Neural progenitor cell (in vitro differentiated cells): ENCODE results near the gene FBXL4. TPM values are rescaled to one million over a fixed set of nuclear protein-coding genes. Genes with fewer than 3 reads are reported as not detected.

Experiments used
- DNase-seq: peaks from one replicate; pipeline ENCODE4 v3.0.0-alpha.2; 2016; ENCODE audit warnings: low spot score
- H2AFZ ChIP-seq: fragments of 200-600 bp; sonication (generic); replicated peaks from 2 replicates; pipeline ENCODE4 v1.6.1; 2016; ENCODE audit warnings: antibody characterized with exemption
- H3F3A ChIP-seq: fragments of 200-600 bp; sonication (generic); 2 replicates; pipeline ENCODE4 v1.6.1; 2016; ENCODE audit warnings: antibody characterized with exemption, low read depth
- H3K27ac ChIP-seq: fragments of 200-600 bp; sonication (generic); 2 replicates; pipeline ENCODE4 v1.5.1; 2016; ENCODE audit warnings: mild to moderate bottlenecking
- H3K27me3 ChIP-seq: fragments of 200-600 bp; sonication (generic); 2 replicates; pipeline ENCODE4 v1.6.1; 2016; ENCODE audit warnings: mild to moderate bottlenecking, moderate library complexity
- H3K36me3 ChIP-seq: fragments of 200-600 bp; sonication (generic); 2 replicates; pipeline ENCODE4 v1.5.1; 2016
- H3K4me1 ChIP-seq: fragments of 200-600 bp; sonication (generic); 2 replicates; pipeline ENCODE4 v1.6.1; 2016; ENCODE audit warnings: mixed run types
- H3K4me2 ChIP-seq: fragments of 200-600 bp; sonication (generic); 2 replicates; pipeline ENCODE4 v1.6.1; 2016
- H3K4me3 ChIP-seq: fragments of 200-600 bp; sonication (generic); 2 replicates; pipeline ENCODE4 v1.5.1; 2016
- H3K79me2 ChIP-seq: fragments of 200-600 bp; sonication (generic); 2 replicates; pipeline ENCODE4 v1.6.1; 2016; ENCODE audit warnings: low read depth
- H3K9ac ChIP-seq: fragments of 200-600 bp; sonication (generic); 2 replicates; pipeline ENCODE4 v1.6.1; 2016
- H3K9me3 ChIP-seq: fragments of 200-600 bp; sonication (generic); 2 replicates; pipeline ENCODE4 v1.5.1; 2016; ENCODE audit warnings: low read depth
- H4K20me1 ChIP-seq: fragments of 200-600 bp; sonication (generic); 2 replicates; pipeline ENCODE4 v1.6.1; 2016; ENCODE audit warnings: low read depth
- H3K27ac Mint-ChIP-seq: 3 replicates; pipeline ENCODE4 v1.8.0; 2021; ENCODE audit warnings: mixed read lengths
- H3K27me3 Mint-ChIP-seq: 2 replicates; pipeline ENCODE4 v1.8.0; 2022; ENCODE audit warnings: low read depth, mild to moderate bottlenecking, inconsistent platforms, moderate library complexity, mixed read lengths; ENCODE audit not compliant: insufficient read depth
- H3K36me3 Mint-ChIP-seq: 3 replicates; pipeline ENCODE4 v1.8.0; 2021; ENCODE audit warnings: mixed read lengths
- H3K4me1 Mint-ChIP-seq: 3 replicates; pipeline ENCODE4 v1.8.0; 2021; ENCODE audit warnings: mixed read lengths
- H3K4me3 Mint-ChIP-seq: 3 replicates; pipeline ENCODE4 v1.8.0; 2021; ENCODE audit warnings: mild to moderate bottlenecking, moderate library complexity, mixed read lengths
- H3K9me3 Mint-ChIP-seq: 3 replicates; pipeline ENCODE4 v1.8.0; 2020; ENCODE audit warnings: mixed read lengths
- CTCF ChIP-seq: fragments of 200-600 bp; sonication (generic); IDR thresholded peaks from 2 replicates; pipeline ENCODE4 v1.5.1; 2017; ENCODE audit warnings: antibody characterized with exemption, mild to moderate bottlenecking
- EZH2 ChIP-seq: fragments of 200-600 bp; sonication (generic); IDR thresholded peaks from 2 replicates; pipeline ENCODE4 v1.6.1; 2017; ENCODE audit warnings: antibody characterized with exemption, mild to moderate bottlenecking, moderate library complexity
- EZH2phosphoT487 ChIP-seq: fragments of 200-600 bp; sonication (generic); IDR thresholded peaks from 2 replicates; pipeline ENCODE4 v1.6.1; 2017; ENCODE audit warnings: antibody characterized with exemption
- total RNA-seq: library from RNA; depleted of rRNA; stranded (reverse); fragments of >200 nt; gene quantifications from 2 replicates; pipeline ENCODE4 v1.2.3, GENCODE V29; 2015; ENCODE audit warnings: low replicate concordance

Gene FBXL4
- total RNA-seq, 1 donor from 2014 or later: 18.3 TPM

GRCh38 chr6:98967616-98968015, 19.9 kb upstream of the FBXL4 start:
- Histone ChIP-seq H2AFZ (no peak overlapping the region), H3K36me3 (no peaks in the 10 kb centered on the region), H4K20me1 (no peaks in the 10 kb centered on the region), H3K27ac (no peak overlapping the region), H3F3A (no peaks in the 10 kb centered on the region), H3K4me2 (no peak overlapping the region), H3K79me2 (no peaks in the 10 kb centered on the region), H3K4me3 (no peak overlapping the region), H3K9ac (no peak overlapping the region), H3K4me1 (no peaks in the 10 kb centered on the region), H3K9me3 (no peaks in the 10 kb centered on the region), H3K27me3 (no peaks in the 10 kb centered on the region)
- H3K4me1 Mint-ChIP-seq: peaks cover 11% of the 10 kb centered on the region
- no peaks in the 10 kb centered on the region for H3K27me3 Mint-ChIP-seq
- no peak for DNase-seq
- H3K36me3 Mint-ChIP-seq: peaks cover 2% of the 10 kb centered on the region
- H3K27ac Mint-ChIP-seq: no peak overlapping the region
- H3K4me3 Mint-ChIP-seq: no peak overlapping the region
- TF ChIP-seq EZH2 (no peak), EZH2phosphoT487 (no peak), CTCF (no peak)
- peaks cover 2% of the 10 kb centered on the region for H3K9me3 Mint-ChIP-seq

- Histone ChIP-seq H3K9me3 (no peaks in the 10 kb centered on the region), H3K36me3 (no peaks in the 10 kb centered on the region), H3K27me3 (no peaks in the 10 kb centered on the region), H3K4me2 (no peak overlapping the region), H2AFZ (no peak overlapping the region), H3F3A (no peaks in the 10 kb centered on the region), H4K20me1 (no peaks in the 10 kb centered on the region), H3K79me2 (no peaks in the 10 kb centered on the region), H3K4me1 (no peaks in the 10 kb centered on the region), H3K27ac (no peak overlapping the region), H3K4me3 (no peak overlapping the region), H3K9ac (no peak overlapping the region)
- no peak for DNase-seq
- Mint-ChIP-seq H3K9me3 (no peaks in the 10 kb centered on the region), H3K27me3 (no peaks in the 10 kb centered on the region), H3K4me3 (no peak overlapping the region), H3K36me3 (no peaks in the 10 kb centered on the region), H3K4me1 (no peaks in the 10 kb centered on the region), H3K27ac (no peak overlapping the region)
- TF ChIP-seq EZH2 (no peak), CTCF (no peak), EZH2phosphoT487 (no peak)
Observed at GRCh38 chr6:98959631-98960030, 11.9 kb upstream of the FBXL4 start.

GRCh38 chr6:98958776-98959175, 11.0 kb upstream of the FBXL4 start:
- Histone ChIP-seq H3K27me3 (no peaks in the 10 kb centered on the region), H3K9ac (no peak overlapping the region), H3K27ac (no peak overlapping the region), H3K9me3 (no peaks in the 10 kb centered on the region), H3K79me2 (no peaks in the 10 kb centered on the region), H3K36me3 (no peaks in the 10 kb centered on the region), H2AFZ (no peak overlapping the region), H3K4me3 (no peak overlapping the region), H3F3A (no peaks in the 10 kb centered on the region), H4K20me1 (no peaks in the 10 kb centered on the region), H3K4me1 (no peaks in the 10 kb centered on the region), H3K4me2 (no peak overlapping the region)
- TF ChIP-seq CTCF (no peak), EZH2phosphoT487 (no peak), EZH2 (no peak)
- Mint-ChIP-seq H3K27ac (no peak overlapping the region), H3K27me3 (no peaks in the 10 kb centered on the region), H3K4me1 (no peaks in the 10 kb centered on the region), H3K9me3 (no peaks in the 10 kb centered on the region), H3K4me3 (no peak overlapping the region), H3K36me3 (no peaks in the 10 kb centered on the region)
- no peak for DNase-seq

GRCh38 chr6:98957450-98957849, 9.7 kb upstream of the FBXL4 start:
- DNase-seq: no peak
- no peaks in the 10 kb centered on the region for H3K4me1 Mint-ChIP-seq

More at GRCh38 chr6:98957450-98957849, 9.7 kb upstream of the FBXL4 start:
- Histone ChIP-seq H3K27ac (no peak overlapping the region), H3K27me3 (no peaks in the 10 kb centered on the region), H3K9ac (no peak overlapping the region), H3F3A (no peaks in the 10 kb centered on the region), H3K4me3 (no peak overlapping the region), H3K36me3 (no peaks in the 10 kb centered on the region), H3K9me3 (no peaks in the 10 kb centered on the region), H4K20me1 (no peaks in the 10 kb centered on the region), H2AFZ (no peak overlapping the region), H3K4me1 (no peaks in the 10 kb centered on the region), H3K4me2 (no peak overlapping the region), H3K79me2 (no peaks in the 10 kb centered on the region)
- Mint-ChIP-seq H3K36me3 (no peaks in the 10 kb centered on the region), H3K9me3 (no peaks in the 10 kb centered on the region), H3K27ac (no peak overlapping the region), H3K27me3 (no peaks in the 10 kb centered on the region), H3K4me3 (no peak overlapping the region)
- TF ChIP-seq EZH2phosphoT487: no peak
